Adrenal gland (tissue), 12 donors: ENCODE measurements around the gene HOXC11. TPM values are rescaled to one million over a fixed set of nuclear protein-coding genes. Genes with fewer than 3 reads are reported as not detected.
A peak's percentile ranks its signal among the peaks of the same experiment; 100 is the strongest.

Experiments used
- DNase-seq, 7 donors: peaks; one replicate each; pipeline ENCODE4 v3.0.0-alpha.2; 2019 to 2020
- H3K27ac ChIP-seq, 5 donors: fragments of 200-600 bp; sonication (generic) in 4 of 5; 1 replicate in 3 of 5; 2 replicates in 2 of 5; pipeline versions ENCODE4 v1.5.1 to v1.8.0; 2016 to 2020; ENCODE audit warnings: mild to moderate bottlenecking in 1 of 5
- H3K27me3 ChIP-seq: fragments of 200-600 bp; 2 replicates; pipeline ENCODE4 v1.8.0; 2021
- H3K36me3 ChIP-seq, 2 donors: fragments of 200-600 bp; replicated peaks in 1 of 2; 1 replicate in 1 of 2; 2 replicates in 1 of 2; pipeline versions ENCODE4 v1.5.1 to v1.8.0; 2018 to 2022
- H3K4me1 ChIP-seq, 2 donors: fragments of 200-600 bp; replicated peaks in 1 of 2; 1 replicate in 1 of 2; 2 replicates in 1 of 2; pipeline versions ENCODE4 v1.5.1 to v1.8.0; 2018 to 2021
- H3K4me3 ChIP-seq, 4 donors: fragments of 200-600 bp; sonication (generic) in 3 of 4; one replicate each; pipeline ENCODE4 v1.5.1; 2016 to 2018
- H3K9me3 ChIP-seq, 3 donors: fragments of 200-600 bp; sonication (generic) in 1 of 3; replicated peaks in 1 of 3; 1 replicate in 2 of 3; 2 replicates in 1 of 3; pipeline versions ENCODE4 v1.5.1 to v1.8.0; 2016 to 2021
- CTCF ChIP-seq, 6 experiments: fragments of 450-650 bp in 4 of 6; fragments of 200-600 bp in 2 of 6; sonication (generic) in 1 of 6; IDR thresholded peaks; 1 replicate in 5 of 6; 2 replicates in 1 of 6; pipeline versions ENCODE4 v1.5.1 to v1.8.0; 2016 to 2021; ENCODE audit warnings: antibody characterized with exemption in 6 of 6, mild to moderate bottlenecking in 2 of 6, moderate library complexity in 1 of 6
- POLR2A ChIP-seq, 2 donors: fragments of 450-650 bp; IDR thresholded peaks; one replicate each; pipeline ENCODE4 v1.6.1; 2017; ENCODE audit warnings: antibody characterized with exemption in 2 of 2, mild to moderate bottlenecking in 2 of 2, moderate library complexity in 1 of 2
- WGBS, 4 donors: extraction: QIAGEN DNeasy Blood & Tissue Kit in 2 of 4; methylation state at CpG; one replicate each; pipeline versions ENCODE4 v1.1.5 to v1.1.7; 2013 to 2017; 5-methylcytosine and 5-hydroxymethylcytosine counted together
- intact Hi-C, 2 donors: fragments of 100-400 bp; cut with DNase I; formaldehyde crosslinking; loops; one replicate each; pipeline versions ENCODE4 v1.14.1 to v1.15.0; 2022 to 2023
- polyA plus RNA-seq, 3 donors: library from polyadenylated mRNA; stranded (reverse); fragments of 200-250 nt in 2 of 3; fragments of 350-450 nt in 1 of 3; fragmentation: Illumina TruSeq in 1 of 3; extraction: RNeasy Lipid Tissue Mini Kit (QIAGEN cat#74804) in 1 of 3; gene quantifications; one replicate each; pipeline ENCODE4 v1.2.3, GENCODE V29; 2013 to 2014
- total RNA-seq, 9 donors: library from RNA; depleted of rRNA in 4 of 9; stranded (reverse); fragments of >200 nt in 4 of 9; fragments of 120-200 nt in 1 of 9; fragmentation: NEBNext Ultra II Directional in 1 of 9; extraction: Animal tissue kit (Norgen Biotek cat#: 25700) in 1 of 9; gene quantifications; one replicate each; pipeline versions ENCODE4 v1.1.0 to v1.2.4, GENCODE V29; 2013 to 2023
- donor health status: healthy with polysubstance abuse.
- donor health status: Bipolar disorder and iron deficiency.
- donor health status: DM: yes; HTN: yes; CAD: no.
- donor health status: DM: no; HTN: no; CAD: no.
- donor health status: DM: no; HTN: no; CAD: no.
- donor health status: DM: yes; HTN: yes; CAD: no.

HOXC11 gene
- total and polyA plus RNA-seq, 12 donors, result not detected

GRCh38 chr12:53950789-53951576, 21.9 kb upstream of the HOXC11 start:
- peaks cover 0 to 5% of the 10 kb centered on the region in 2 donors for H3K4me1 ChIP-seq
- H3K9me3 ChIP-seq, result no peaks in the 10 kb centered on the region
- H3K4me3 ChIP-seq, result no peak overlapping the region
- intact Hi-C loops, result no loop called here
- H3K36me3 ChIP-seq, result no peaks in the 10 kb centered on the region
- 4 to 15% (median 8%) methylated on average over 13 to 34 of the region's 34 CpGs for WGBS, 4 donors
- peak in 1 of 7 donors; percentile 28 for DNase-seq
- TF ChIP-seq CTCF (IDR thresholded peaks at IDR 0.05), result no peak
- no peak for TF ChIP-seq POLR2A (IDR thresholded peaks at IDR 0.05)
- H3K27me3 ChIP-seq, result peaks cover 93% of the 10 kb centered on the region
- no peak overlapping the region for H3K27ac ChIP-seq

- H3K27me3 ChIP-seq, result peaks cover 93% of the 10 kb centered on the region
- TF ChIP-seq CTCF (IDR thresholded peaks at IDR 0.05), result no peak
- TF ChIP-seq POLR2A (IDR thresholded peaks at IDR 0.05), result no peak
Measured at GRCh38 chr12:53951577-53952334, 21.2 kb upstream of the HOXC11 start.

GRCh38 chr12:53952335-53952694, 20.6 kb upstream of the HOXC11 start:
- Histone ChIP-seq H3K27ac (no peak overlapping the region), H3K36me3 (no peaks in the 10 kb centered on the region), H3K27me3 (peaks cover 95% of the 10 kb centered on the region), H3K9me3 (no peaks in the 10 kb centered on the region), H3K4me3 (no peak overlapping the region), H3K4me1 (peaks cover 0 to 5% of the 10 kb centered on the region in 2 donors)
- WGBS, 4 donors, result 24 to 36% (median 27%) methylated on average over 11 to 13 of the region's 13 CpGs
- intact Hi-C loops, result no loop called here
- TF ChIP-seq CTCF (IDR thresholded peaks at IDR 0.05) (no peak), POLR2A (IDR thresholded peaks at IDR 0.05) (no peak)
- no peak for DNase-seq

More at GRCh38 chr12:53951577-53952334, 21.2 kb upstream of the HOXC11 start:
- H3K36me3 ChIP-seq, result no peaks in the 10 kb centered on the region
- H3K9me3 ChIP-seq, result no peaks in the 10 kb centered on the region
- WGBS, 4 donors, result 6 to 11% (median 7%) methylated on average over 26 to 47 of the region's 47 CpGs
- H3K27ac ChIP-seq, result no peak overlapping the region
- DNase-seq, result no peak
- no peak overlapping the region for H3K4me3 ChIP-seq
- peaks cover 0 to 5% of the 10 kb centered on the region in 2 donors for H3K4me1 ChIP-seq
- intact Hi-C loops, result no loop called here

- DNase-seq, result no peak
- WGBS, 4 donors, result 12 to 21% (median 14%) methylated on average over 30 to 38 of the region's 38 CpGs
Measured at GRCh38 chr12:53952871-53953734, 19.8 kb upstream of the HOXC11 start.

More at GRCh38 chr12:53952871-53953734, 19.8 kb upstream of the HOXC11 start:
- Histone ChIP-seq H3K27me3 (peaks cover 97% of the 10 kb centered on the region), H3K4me3 (no peak overlapping the region), H3K9me3 (no peaks in the 10 kb centered on the region), H3K27ac (no peak overlapping the region), H3K4me1 (peaks cover 0 to 5% of the 10 kb centered on the region in 2 donors), H3K36me3 (no peaks in the 10 kb centered on the region)
- no peak for TF ChIP-seq POLR2A (IDR thresholded peaks at IDR 0.05)
- no peak for TF ChIP-seq CTCF (IDR thresholded peaks at IDR 0.05)
- intact Hi-C loops, result no loop called here
